K562 (cell line): ENCODE results near the gene DHDDS. TPM values are rescaled to one million over a fixed set of nuclear protein-coding genes. Genes with fewer than 3 reads are reported as not detected.

Source experiments
- BRCA1 ChIP-seq, 2 experiments: fragments of 450-650 bp in 1 of 2; sonication (generic) in 1 of 2; formaldehyde crosslinking in 1 of 2; IDR thresholded peaks; 2 replicates each; pipeline versions ENCODE4 v1.5.0 to v1.6.1; 2017 to 2020; ENCODE audit warnings: mild to moderate bottlenecking in 1 of 2, missing genetic modification reagents in 1 of 2
- ELF2 ChIP-seq: fragments of 250-450 bp; sonication (Bioruptor Pico); IDR thresholded peaks from 2 replicates; pipeline ENCODE4 v1.5.0; 2021; ENCODE audit warnings: mild to moderate bottlenecking
- FUS ChIP-seq: fragments of 200-400 bp; formaldehyde crosslinking; optimal IDR thresholded peaks from 2 replicates; pipeline ENCODE3; 2017; ENCODE audit warnings: low read depth, low read length
- IRF2 ChIP-seq: sonication (generic); formaldehyde crosslinking; IDR thresholded peaks from 2 replicates; pipeline ENCODE4 v1.8.1; 2022; ENCODE audit warnings: mild to moderate bottlenecking, missing genetic modification reagents
- MAZ ChIP-seq, 2 experiments: fragments of 450-650 bp in 1 of 2; sonication (generic) in 1 of 2; formaldehyde crosslinking; IDR thresholded peaks in 1 of 2; conservative IDR thresholded peaks in 1 of 2; 2 replicates each; pipeline versions ENCODE4 v1.4.0 to v1.5.0; 2020; ENCODE audit warnings: mild to moderate bottlenecking in 1 of 2, missing genetic modification reagents in 1 of 2
- MBD2 ChIP-seq: sonication (generic); IDR thresholded peaks from 2 replicates; pipeline ENCODE4 v1.6.1; 2016; ENCODE audit warnings: low read depth, borderline replicate concordance
- MCM3 ChIP-seq: fragments of 450-650 bp; IDR thresholded peaks from 2 replicates; pipeline ENCODE4 v1.6.1; 2016
- XRCC3 ChIP-seq: fragments of 450-650 bp; IDR thresholded peaks from 2 replicates; pipeline ENCODE4 v1.6.1; 2017; ENCODE audit warnings: mild to moderate bottlenecking, moderate library complexity
- ZKSCAN3 ChIP-seq: fragments of 250-450 bp; sonication (Bioruptor Pico); IDR thresholded peaks from 2 replicates; pipeline ENCODE4 v1.4.0; 2020
- ZNF143 ChIP-seq: sonication (generic); formaldehyde crosslinking; IDR thresholded peaks from 2 replicates; pipeline ENCODE4 v1.9.0; 2022; ENCODE audit warnings: mild to moderate bottlenecking, missing genetic modification reagents
- ZNF232 ChIP-seq: sonication (generic); formaldehyde crosslinking; IDR thresholded peaks from 2 replicates; pipeline ENCODE4 v1.8.0; 2022; ENCODE audit warnings: mild to moderate bottlenecking, missing genetic modification reagents
- polyA plus RNA-seq, 8 experiments: library from polyadenylated mRNA; depleted of rRNA in 4 of 8; stranded (reverse) in 5 of 8; unstranded in 3 of 8; fragments of >200 nt; fragmentation: Nextera tagmentation in 2 of 8; fragmentation: Illumina TruSeq in 1 of 8; extraction: Ambion mirVana in 2 of 8; extraction: Trizol in 1 of 8; gene quantifications; 2 replicates each; pipeline versions ENCODE4 v1.2.1 to v1.2.3, GENCODE V29; 2011 to 2014; ENCODE audit warnings: inconsistent platforms in 1 of 8, missing spikeins in 1 of 8
- total RNA-seq, 7 experiments: library from RNA; depleted of rRNA in 6 of 7; stranded (reverse); fragments of >200 nt in 6 of 7; fragmentation: Illumina TruSeq in 2 of 7; extraction: Trizol in 2 of 7; gene quantifications; 2 replicates each; pipeline versions ENCODE4 v1.2.1 to v1.2.3, GENCODE V29; 2011 to 2021; ENCODE audit warnings: low replicate concordance in 1 of 7
- TF ChIP-seq, protein P1 (sequence below): fragments of 450-650 bp; IDR thresholded peaks from 2 replicates; pipeline ENCODE4 v1.6.1; 2016; ENCODE audit warnings: mild to moderate bottlenecking, moderate library complexity
- TF ChIP-seq, protein P2 (sequence below): fragments of 450-650 bp; IDR thresholded peaks from 2 replicates; pipeline ENCODE4 v1.7.0; 2016; ENCODE audit warnings: borderline replicate concordance
- TF ChIP-seq, protein P3 (sequence below), 2 experiments: fragments of 450-650 bp in 1 of 2; sonication (generic) in 1 of 2; formaldehyde crosslinking; conservative IDR thresholded peaks; 2 replicates each; pipeline versions ENCODE4 v1.4.0 to v1.8.1; 2020 to 2022; ENCODE audit warnings: mild to moderate bottlenecking in 1 of 2, missing genetic modification reagents in 1 of 2

The DHDDS gene
- total and polyA plus RNA-seq, 9 of the 15 experiments (the other 6 are each of a cell fraction or from before 2014, with no cell fraction given): 33.3 to 55.0 (median 44.3) TPM

DNA sequence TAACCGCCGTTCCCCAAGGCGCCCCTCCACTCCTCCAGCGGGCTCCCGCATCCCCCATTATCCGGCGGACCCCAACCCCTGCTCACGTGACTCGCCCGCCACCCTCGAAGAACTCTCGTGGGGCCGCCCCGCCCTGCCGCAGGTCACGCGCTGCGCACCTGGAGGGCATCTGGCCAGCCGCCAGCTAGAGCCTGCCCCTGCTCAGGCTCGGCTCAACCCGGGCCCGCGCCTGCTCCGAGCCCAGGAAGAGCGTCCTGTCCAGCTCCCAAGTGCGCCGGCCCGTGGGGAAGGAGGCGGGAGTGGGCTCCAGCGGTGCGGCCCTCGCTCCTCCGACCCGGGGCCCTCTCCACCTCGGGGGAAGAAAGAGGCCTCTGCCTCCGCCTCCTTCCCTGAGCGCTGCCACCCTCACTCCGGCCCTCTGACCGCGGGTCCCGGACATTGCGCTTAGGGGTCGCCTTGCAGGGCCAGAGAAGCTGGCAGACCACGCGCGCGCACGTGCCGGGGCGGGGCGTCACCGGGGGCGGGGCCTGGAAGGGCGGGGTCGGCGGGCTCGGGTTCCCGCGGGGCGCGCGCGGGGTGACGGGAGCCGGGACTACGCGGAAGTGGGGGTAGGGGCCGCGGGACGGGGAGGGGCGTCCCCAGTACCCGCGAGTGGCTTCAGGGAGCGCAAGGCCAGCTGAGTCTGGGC lies 68.5 kb downstream of the DHDDS start (continued):
- TF ChIP-seq, protein P1, sequence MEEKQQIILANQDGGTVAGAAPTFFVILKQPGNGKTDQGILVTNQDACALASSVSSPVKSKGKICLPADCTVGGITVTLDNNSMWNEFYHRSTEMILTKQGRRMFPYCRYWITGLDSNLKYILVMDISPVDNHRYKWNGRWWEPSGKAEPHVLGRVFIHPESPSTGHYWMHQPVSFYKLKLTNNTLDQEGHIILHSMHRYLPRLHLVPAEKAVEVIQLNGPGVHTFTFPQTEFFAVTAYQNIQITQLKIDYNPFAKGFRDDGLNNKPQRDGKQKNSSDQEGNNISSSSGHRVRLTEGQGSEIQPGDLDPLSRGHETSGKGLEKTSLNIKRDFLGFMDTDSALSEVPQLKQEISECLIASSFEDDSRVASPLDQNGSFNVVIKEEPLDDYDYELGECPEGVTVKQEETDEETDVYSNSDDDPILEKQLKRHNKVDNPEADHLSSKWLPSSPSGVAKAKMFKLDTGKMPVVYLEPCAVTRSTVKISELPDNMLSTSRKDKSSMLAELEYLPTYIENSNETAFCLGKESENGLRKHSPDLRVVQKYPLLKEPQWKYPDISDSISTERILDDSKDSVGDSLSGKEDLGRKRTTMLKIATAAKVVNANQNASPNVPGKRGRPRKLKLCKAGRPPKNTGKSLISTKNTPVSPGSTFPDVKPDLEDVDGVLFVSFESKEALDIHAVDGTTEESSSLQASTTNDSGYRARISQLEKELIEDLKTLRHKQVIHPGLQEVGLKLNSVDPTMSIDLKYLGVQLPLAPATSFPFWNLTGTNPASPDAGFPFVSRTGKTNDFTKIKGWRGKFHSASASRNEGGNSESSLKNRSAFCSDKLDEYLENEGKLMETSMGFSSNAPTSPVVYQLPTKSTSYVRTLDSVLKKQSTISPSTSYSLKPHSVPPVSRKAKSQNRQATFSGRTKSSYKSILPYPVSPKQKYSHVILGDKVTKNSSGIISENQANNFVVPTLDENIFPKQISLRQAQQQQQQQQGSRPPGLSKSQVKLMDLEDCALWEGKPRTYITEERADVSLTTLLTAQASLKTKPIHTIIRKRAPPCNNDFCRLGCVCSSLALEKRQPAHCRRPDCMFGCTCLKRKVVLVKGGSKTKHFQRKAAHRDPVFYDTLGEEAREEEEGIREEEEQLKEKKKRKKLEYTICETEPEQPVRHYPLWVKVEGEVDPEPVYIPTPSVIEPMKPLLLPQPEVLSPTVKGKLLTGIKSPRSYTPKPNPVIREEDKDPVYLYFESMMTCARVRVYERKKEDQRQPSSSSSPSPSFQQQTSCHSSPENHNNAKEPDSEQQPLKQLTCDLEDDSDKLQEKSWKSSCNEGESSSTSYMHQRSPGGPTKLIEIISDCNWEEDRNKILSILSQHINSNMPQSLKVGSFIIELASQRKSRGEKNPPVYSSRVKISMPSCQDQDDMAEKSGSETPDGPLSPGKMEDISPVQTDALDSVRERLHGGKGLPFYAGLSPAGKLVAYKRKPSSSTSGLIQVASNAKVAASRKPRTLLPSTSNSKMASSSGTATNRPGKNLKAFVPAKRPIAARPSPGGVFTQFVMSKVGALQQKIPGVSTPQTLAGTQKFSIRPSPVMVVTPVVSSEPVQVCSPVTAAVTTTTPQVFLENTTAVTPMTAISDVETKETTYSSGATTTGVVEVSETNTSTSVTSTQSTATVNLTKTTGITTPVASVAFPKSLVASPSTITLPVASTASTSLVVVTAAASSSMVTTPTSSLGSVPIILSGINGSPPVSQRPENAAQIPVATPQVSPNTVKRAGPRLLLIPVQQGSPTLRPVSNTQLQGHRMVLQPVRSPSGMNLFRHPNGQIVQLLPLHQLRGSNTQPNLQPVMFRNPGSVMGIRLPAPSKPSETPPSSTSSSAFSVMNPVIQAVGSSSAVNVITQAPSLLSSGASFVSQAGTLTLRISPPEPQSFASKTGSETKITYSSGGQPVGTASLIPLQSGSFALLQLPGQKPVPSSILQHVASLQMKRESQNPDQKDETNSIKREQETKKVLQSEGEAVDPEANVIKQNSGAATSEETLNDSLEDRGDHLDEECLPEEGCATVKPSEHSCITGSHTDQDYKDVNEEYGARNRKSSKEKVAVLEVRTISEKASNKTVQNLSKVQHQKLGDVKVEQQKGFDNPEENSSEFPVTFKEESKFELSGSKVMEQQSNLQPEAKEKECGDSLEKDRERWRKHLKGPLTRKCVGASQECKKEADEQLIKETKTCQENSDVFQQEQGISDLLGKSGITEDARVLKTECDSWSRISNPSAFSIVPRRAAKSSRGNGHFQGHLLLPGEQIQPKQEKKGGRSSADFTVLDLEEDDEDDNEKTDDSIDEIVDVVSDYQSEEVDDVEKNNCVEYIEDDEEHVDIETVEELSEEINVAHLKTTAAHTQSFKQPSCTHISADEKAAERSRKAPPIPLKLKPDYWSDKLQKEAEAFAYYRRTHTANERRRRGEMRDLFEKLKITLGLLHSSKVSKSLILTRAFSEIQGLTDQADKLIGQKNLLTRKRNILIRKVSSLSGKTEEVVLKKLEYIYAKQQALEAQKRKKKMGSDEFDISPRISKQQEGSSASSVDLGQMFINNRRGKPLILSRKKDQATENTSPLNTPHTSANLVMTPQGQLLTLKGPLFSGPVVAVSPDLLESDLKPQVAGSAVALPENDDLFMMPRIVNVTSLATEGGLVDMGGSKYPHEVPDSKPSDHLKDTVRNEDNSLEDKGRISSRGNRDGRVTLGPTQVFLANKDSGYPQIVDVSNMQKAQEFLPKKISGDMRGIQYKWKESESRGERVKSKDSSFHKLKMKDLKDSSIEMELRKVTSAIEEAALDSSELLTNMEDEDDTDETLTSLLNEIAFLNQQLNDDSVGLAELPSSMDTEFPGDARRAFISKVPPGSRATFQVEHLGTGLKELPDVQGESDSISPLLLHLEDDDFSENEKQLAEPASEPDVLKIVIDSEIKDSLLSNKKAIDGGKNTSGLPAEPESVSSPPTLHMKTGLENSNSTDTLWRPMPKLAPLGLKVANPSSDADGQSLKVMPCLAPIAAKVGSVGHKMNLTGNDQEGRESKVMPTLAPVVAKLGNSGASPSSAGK: peak; percentile 97
- TF ChIP-seq ELF2: peak; percentile 93
- no peak for TF ChIP-seq BRCA1 (IDR thresholded peaks at IDR 0.05)
- TF ChIP-seq BRCA1 (CRISPR knock-in tag; IDR thresholded peaks at IDR 0.05): no peak
- TF ChIP-seq, protein P2, sequence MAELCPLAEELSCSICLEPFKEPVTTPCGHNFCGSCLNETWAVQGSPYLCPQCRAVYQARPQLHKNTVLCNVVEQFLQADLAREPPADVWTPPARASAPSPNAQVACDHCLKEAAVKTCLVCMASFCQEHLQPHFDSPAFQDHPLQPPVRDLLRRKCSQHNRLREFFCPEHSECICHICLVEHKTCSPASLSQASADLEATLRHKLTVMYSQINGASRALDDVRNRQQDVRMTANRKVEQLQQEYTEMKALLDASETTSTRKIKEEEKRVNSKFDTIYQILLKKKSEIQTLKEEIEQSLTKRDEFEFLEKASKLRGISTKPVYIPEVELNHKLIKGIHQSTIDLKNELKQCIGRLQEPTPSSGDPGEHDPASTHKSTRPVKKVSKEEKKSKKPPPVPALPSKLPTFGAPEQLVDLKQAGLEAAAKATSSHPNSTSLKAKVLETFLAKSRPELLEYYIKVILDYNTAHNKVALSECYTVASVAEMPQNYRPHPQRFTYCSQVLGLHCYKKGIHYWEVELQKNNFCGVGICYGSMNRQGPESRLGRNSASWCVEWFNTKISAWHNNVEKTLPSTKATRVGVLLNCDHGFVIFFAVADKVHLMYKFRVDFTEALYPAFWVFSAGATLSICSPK: no peak; the same call in 1 of the 2 replicates
- 0 out of 2 replicates have a peak, but pooled peaks have one; percentile 17 for TF ChIP-seq ZNF232 (CRISPR knock-in tag)
- TF ChIP-seq MAZ (CRISPR knock-in tag; conservative IDR thresholded peaks at IDR 0.05 in 1 of 2, IDR thresholded peaks at IDR 0.05 in 1 of 2): peak in 1 of 2 experiments; percentile 59; a peak in 2 of 4 replicates
- TF ChIP-seq ZKSCAN3: no peak
- TF ChIP-seq MCM3: no peak
- TF ChIP-seq, protein P3, sequence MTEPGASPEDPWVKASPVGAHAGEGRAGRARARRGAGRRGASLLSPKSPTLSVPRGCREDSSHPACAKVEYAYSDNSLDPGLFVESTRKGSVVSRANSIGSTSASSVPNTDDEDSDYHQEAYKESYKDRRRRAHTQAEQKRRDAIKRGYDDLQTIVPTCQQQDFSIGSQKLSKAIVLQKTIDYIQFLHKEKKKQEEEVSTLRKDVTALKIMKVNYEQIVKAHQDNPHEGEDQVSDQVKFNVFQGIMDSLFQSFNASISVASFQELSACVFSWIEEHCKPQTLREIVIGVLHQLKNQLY (CRISPR knock-in tag; conservative IDR thresholded peaks at IDR 0.05): peak in 1 of 2 experiments; percentile 77; a peak in 1 of 4 replicates
- TF ChIP-seq MBD2: no peak; the same call in 1 of the 2 replicates
- TF ChIP-seq IRF2: no peak
- TF ChIP-seq ZNF143: no peak
- no peak for TF ChIP-seq XRCC3
- TF ChIP-seq FUS: no peak
